ENCODE data around the gene ABHD16B. TPM values are rescaled to one million over a fixed set of nuclear protein-coding genes. Genes with fewer than 3 reads are reported as not detected.

The ABHD16B gene
- total and polyA plus RNA-seq, 2 of the 13 experiments (the other 11 are each of a cell fraction or from before 2014, with no cell fraction given) = not detected

DNA sequence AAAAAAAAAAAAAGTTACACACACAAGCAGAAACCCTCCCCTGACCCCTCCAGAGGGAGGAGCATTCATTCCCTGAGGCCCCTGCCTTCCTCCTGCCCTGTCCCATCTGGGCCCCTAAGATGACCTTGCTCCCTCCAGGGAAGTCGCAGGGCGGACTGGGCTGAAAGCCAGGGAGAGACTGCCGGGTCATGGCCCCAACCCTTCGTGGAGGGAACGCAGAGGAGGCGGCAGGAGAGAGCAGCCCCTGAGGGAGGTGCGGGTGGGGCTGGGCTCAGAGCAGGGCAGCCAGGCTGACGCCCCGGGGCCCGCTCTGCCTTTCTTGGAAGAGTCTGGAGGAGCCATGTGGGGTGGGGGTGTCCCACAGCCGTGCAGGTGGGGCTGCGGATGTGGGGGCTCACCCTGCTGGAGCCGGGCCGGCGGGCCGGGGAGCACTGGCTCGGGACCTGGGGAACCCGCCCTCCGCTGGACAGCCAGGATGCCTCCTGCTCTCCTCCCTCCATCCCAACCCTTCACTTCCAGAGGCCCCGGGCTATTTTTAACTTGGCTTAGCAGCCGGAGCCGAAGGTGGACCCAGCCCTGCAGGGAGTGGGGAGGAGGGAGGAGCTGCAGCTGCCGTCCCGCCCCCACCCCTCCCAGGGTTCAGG lies 15.0 kb upstream of the ABHD16B start (continued):
- TF ChIP-seq JUNB (CRISPR knock-in tag; IDR thresholded peaks at IDR 0.05; ENCODE audit: borderline replicate concordance) = no peak
- TF ChIP-seq THYN1 (CRISPR knock-in tag; IDR thresholded peaks at IDR 0.05; ENCODE audit: borderline replicate concordance, low read depth) = no peak
- no peak for TF ChIP-seq SYNCRIP (IDR thresholded peaks at IDR 0.05; ENCODE audit: insufficient read depth, low read depth, low read length)
- no peak for TF ChIP-seq MTA3 (CRISPR knock-in tag; IDR thresholded peaks at IDR 0.05)
- no peak for TF ChIP-seq GATA4 (IDR thresholded peaks at IDR 0.05; ENCODE audit: borderline replicate concordance, low read depth)
- TF ChIP-seq HNRNPLL (IDR thresholded peaks at IDR 0.05; ENCODE audit: low read depth, low read length, poor library complexity, severe bottlenecking) = peak; percentile 40
- TF ChIP-seq KDM6A (CRISPR knock-in tag; IDR thresholded peaks at IDR 0.05; ENCODE audit: low read depth) = peak; percentile 66; the same call in 1 of the 2 replicates
- TF ChIP-seq, protein P1, sequence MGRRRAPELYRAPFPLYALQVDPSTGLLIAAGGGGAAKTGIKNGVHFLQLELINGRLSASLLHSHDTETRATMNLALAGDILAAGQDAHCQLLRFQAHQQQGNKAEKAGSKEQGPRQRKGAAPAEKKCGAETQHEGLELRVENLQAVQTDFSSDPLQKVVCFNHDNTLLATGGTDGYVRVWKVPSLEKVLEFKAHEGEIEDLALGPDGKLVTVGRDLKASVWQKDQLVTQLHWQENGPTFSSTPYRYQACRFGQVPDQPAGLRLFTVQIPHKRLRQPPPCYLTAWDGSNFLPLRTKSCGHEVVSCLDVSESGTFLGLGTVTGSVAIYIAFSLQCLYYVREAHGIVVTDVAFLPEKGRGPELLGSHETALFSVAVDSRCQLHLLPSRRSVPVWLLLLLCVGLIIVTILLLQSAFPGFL (CRISPR knock-in tag; IDR thresholded peaks at IDR 0.05) = no peak
- no peak for TF ChIP-seq ZNF10 (CRISPR knock-in tag; IDR thresholded peaks at IDR 0.05; ENCODE audit: borderline replicate concordance, low read depth)
- TF ChIP-seq LBX2 (CRISPR knock-in tag; IDR thresholded peaks at IDR 0.05; ENCODE audit: borderline replicate concordance) = no peak
- no peak for TF ChIP-seq GMEB2 (CRISPR knock-in tag; IDR thresholded peaks at IDR 0.05; ENCODE audit: low read depth)
- TF ChIP-seq, protein P2, sequence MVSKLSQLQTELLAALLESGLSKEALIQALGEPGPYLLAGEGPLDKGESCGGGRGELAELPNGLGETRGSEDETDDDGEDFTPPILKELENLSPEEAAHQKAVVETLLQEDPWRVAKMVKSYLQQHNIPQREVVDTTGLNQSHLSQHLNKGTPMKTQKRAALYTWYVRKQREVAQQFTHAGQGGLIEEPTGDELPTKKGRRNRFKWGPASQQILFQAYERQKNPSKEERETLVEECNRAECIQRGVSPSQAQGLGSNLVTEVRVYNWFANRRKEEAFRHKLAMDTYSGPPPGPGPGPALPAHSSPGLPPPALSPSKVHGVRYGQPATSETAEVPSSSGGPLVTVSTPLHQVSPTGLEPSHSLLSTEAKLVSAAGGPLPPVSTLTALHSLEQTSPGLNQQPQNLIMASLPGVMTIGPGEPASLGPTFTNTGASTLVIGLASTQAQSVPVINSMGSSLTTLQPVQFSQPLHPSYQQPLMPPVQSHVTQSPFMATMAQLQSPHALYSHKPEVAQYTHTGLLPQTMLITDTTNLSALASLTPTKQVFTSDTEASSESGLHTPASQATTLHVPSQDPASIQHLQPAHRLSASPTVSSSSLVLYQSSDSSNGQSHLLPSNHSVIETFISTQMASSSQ (IDR thresholded peaks at IDR 0.05; ENCODE audit: low read depth) = no peak
- TF ChIP-seq, protein P2 (CRISPR knock-in tag; IDR thresholded peaks at IDR 0.05; ENCODE audit: borderline replicate concordance) = peak; percentile 13; the same call in 1 of the 2 replicates
- TF ChIP-seq ZFP37 (CRISPR knock-in tag; IDR thresholded peaks at IDR 0.05; ENCODE audit: borderline replicate concordance) = no peak
- TF ChIP-seq KMT2A (CRISPR knock-in tag; IDR thresholded peaks at IDR 0.05) = no peak
- no peak for TF ChIP-seq ZNF12 (CRISPR knock-in tag; IDR thresholded peaks at IDR 0.05)
- TF ChIP-seq SRSF4 (IDR thresholded peaks at IDR 0.05; ENCODE audit: low read depth, low read length, poor library complexity, severe bottlenecking) = no peak
- TF ChIP-seq TBP (CRISPR knock-in tag; IDR thresholded peaks at IDR 0.05) = no peak
- TF ChIP-seq HBP1 (CRISPR knock-in tag; IDR thresholded peaks at IDR 0.05; ENCODE audit: low read depth) = no peak
- TF ChIP-seq SP1 (IDR thresholded peaks at IDR 0.05) = no peak
- TF ChIP-seq SP1 (CRISPR knock-in tag; IDR thresholded peaks at IDR 0.05) = no peak
- no peak for TF ChIP-seq MED8 (CRISPR knock-in tag; IDR thresholded peaks at IDR 0.05; ENCODE audit: insufficient replicate concordance)

Data from HepG2 (cell line).